B cell (primary cell): ENCODE results near the gene DSCAML1. TPM values are rescaled to one million over a fixed set of nuclear protein-coding genes. Genes with fewer than 3 reads are reported as not detected.
A peak's percentile ranks its signal among the peaks of the same experiment; 100 is the strongest.

Experiments used
- ATAC-seq: fragments of 200-7000 bp; cut with Tn5 transposase; one replicate; pipeline ENCODE4 v1.10.0; 2021; ENCODE audit warnings: low read depth, mild to moderate bottlenecking, moderate number of reproducible peaks, moderate library complexity
- CTCF ChIA-PET: fragments of 350-600 bp; sonication (Branson Sonifier 250); formaldehyde crosslinking; loops from one replicate; lab custom pipeline; 2021; ENCODE audit warnings: antibody characterized with exemption, inconsistent platforms; lab: Charles Lee
- POLR2A ChIA-PET: fragments of 350-600 bp; sonication (Branson Sonifier 250); formaldehyde crosslinking; loops from one replicate; lab custom pipeline; 2021; ENCODE audit warnings: antibody characterized with exemption; lab: Charles Lee
- DNase-seq: peaks from one replicate; pipeline ENCODE4 v3.0.0; 2013
- H2AFZ ChIP-seq: 2 replicates; pipeline ENCODE4 v1.6.1; 2012; ENCODE audit warnings: mild to moderate bottlenecking, low read depth, low read length; ENCODE audit not compliant: insufficient read depth, poor library complexity, severe bottlenecking
- H3K27ac ChIP-seq, 2 donors: 1 replicate in 1 of 2; 2 replicates in 1 of 2; pipeline ENCODE4 v1.5.1; 2012 to 2013; ENCODE audit warnings: low read length in 2 of 2, mild to moderate bottlenecking in 2 of 2, moderate library complexity in 1 of 2
- H3K27me3 ChIP-seq, 4 experiments: fragments of 200-600 bp in 1 of 4; sonication (generic) in 1 of 4; replicated peaks in 1 of 4; 1 replicate in 2 of 4; 2 replicates in 2 of 4; pipeline versions ENCODE4 v1.6.1 to v1.7.0; 2013 to 2016; ENCODE audit warnings: low read length in 3 of 4, mild to moderate bottlenecking in 2 of 4, mixed read lengths in 1 of 4, moderate library complexity in 1 of 4; ENCODE audit not compliant: insufficient read depth in 4 of 4, control insufficient read depth in 3 of 4; ENCODE audit errors: control extremely low read depth in 1 of 4
- H3K36me3 ChIP-seq, 2 experiments: replicated peaks in 1 of 2; 1 replicate in 1 of 2; 2 replicates in 1 of 2; pipeline versions ENCODE4 v1.6.1 to v1.7.1; 2013; ENCODE audit warnings: low read length in 1 of 2; ENCODE audit not compliant: insufficient read depth in 2 of 2, control insufficient read depth in 1 of 2; ENCODE audit errors: control extremely low read depth in 1 of 2, extremely low read depth in 1 of 2
- H3K4me1 ChIP-seq, 2 donors: fragments of 200-600 bp in 1 of 2; sonication (generic) in 1 of 2; 1 replicate in 1 of 2; 2 replicates in 1 of 2; pipeline versions ENCODE4 v1.5.1 to v1.6.1; 2013 to 2017; ENCODE audit warnings: low read length in 2 of 2; ENCODE audit not compliant: control insufficient read depth in 2 of 2, insufficient read depth in 2 of 2
- H3K4me2 ChIP-seq: replicated peaks from 2 replicates; pipeline ENCODE3; 2012; ENCODE audit warnings: mild to moderate bottlenecking, low read depth, low read length; ENCODE audit not compliant: poor library complexity, severe bottlenecking
- H3K4me3 ChIP-seq, 5 experiments: fragments of 200-600 bp in 1 of 5; sonication (generic) in 1 of 5; 1 replicate in 3 of 5; 2 replicates in 2 of 5; pipeline versions ENCODE4 v1.5.1 to v1.7.0; 2011 to 2016; ENCODE audit warnings: low read length in 4 of 5, mild to moderate bottlenecking in 4 of 5, low read depth in 2 of 5, control low read depth in 1 of 5, moderate library complexity in 1 of 5; ENCODE audit not compliant: insufficient read depth in 1 of 5; ENCODE audit errors: control extremely low read depth in 1 of 5, extremely low read depth in 1 of 5
- H3K79me2 ChIP-seq: fragments of 200-600 bp; sonication (generic); one replicate; pipeline ENCODE4 v1.6.0; 2016; ENCODE audit warnings: low read length; ENCODE audit not compliant: control insufficient read depth, insufficient read depth
- H3K9ac ChIP-seq: fragments of 200-600 bp; sonication (generic); 2 replicates; pipeline ENCODE4 v1.6.1; 2017; ENCODE audit warnings: mild to moderate bottlenecking, low read length, moderate library complexity
- H3K9me3 ChIP-seq, 3 donors: one replicate each; pipeline versions ENCODE4 v1.6.1 to v1.7.1; 2013; ENCODE audit warnings: low read length in 2 of 3; ENCODE audit not compliant: control insufficient read depth in 2 of 3, insufficient read depth in 1 of 3; ENCODE audit errors: control extremely low read depth in 1 of 3
- H4K20me1 ChIP-seq: 2 replicates; pipeline ENCODE4 v1.6.0; 2012; ENCODE audit warnings: mild to moderate bottlenecking, low read length; ENCODE audit not compliant: insufficient read depth, control insufficient read depth, poor library complexity, severe bottlenecking
- H3K27ac Mint-ChIP-seq: one replicate; pipeline ENCODE4 v1.8.0; 2021; ENCODE audit warnings: mixed read lengths
- H3K27me3 Mint-ChIP-seq: one replicate; pipeline ENCODE4 v1.8.0; 2021; ENCODE audit warnings: mixed read lengths
- H3K4me1 Mint-ChIP-seq: one replicate; pipeline ENCODE4 v1.8.0; 2021; ENCODE audit warnings: mixed read lengths
- H3K4me3 Mint-ChIP-seq: one replicate; pipeline ENCODE4 v1.8.0; 2021; ENCODE audit warnings: mixed read lengths
- H3K9me3 Mint-ChIP-seq: one replicate; pipeline ENCODE4 v1.8.0; 2022; ENCODE audit warnings: mixed read lengths; ENCODE audit not compliant: insufficient read depth
- CTCF ChIP-seq: fragments of 200-600 bp; IDR thresholded peaks from one replicate; pipeline ENCODE4 v1.8.0; 2022; ENCODE audit warnings: antibody characterized with exemption, mild to moderate bottlenecking
- EZH2 ChIP-seq: IDR thresholded peaks from 2 replicates; pipeline ENCODE4 v1.6.1; 2012; ENCODE audit warnings: borderline replicate concordance, low read depth, mild to moderate bottlenecking, moderate library complexity, low read length; ENCODE audit not compliant: insufficient read depth, poor library complexity, severe bottlenecking
- WGBS: methylation state at CpG from one replicate; pipeline ENCODE4 v1.1.5; 2013; ENCODE audit warnings: missing lambda C conversion rate; ENCODE audit not compliant: insufficient coverage; 5-methylcytosine and 5-hydroxymethylcytosine counted together
- intact Hi-C: fragments of 100-400 bp; cut with micrococcal nuclease; formaldehyde crosslinking; loops from one replicate; pipeline ENCODE4 v1.10.0; 2022
- polyA plus RNA-seq: library from polyadenylated mRNA; depleted of rRNA; stranded (reverse); fragments of >200 nt; gene quantifications from 2 replicates; pipeline ENCODE4 v1.2.3, GENCODE V29; 2012
- total RNA-seq, 2 donors: library from RNA; stranded (reverse); fragments of 120-200 nt in 1 of 2; gene quantifications; 1 replicate in 1 of 2; 2 replicates in 1 of 2; pipeline versions ENCODE4 v1.2.3 to v1.2.4, GENCODE V29; 2013 to 2022

Gene DSCAML1
- total and polyA plus RNA-seq, 2 donors (not counting 1 experiment from before 2014, with no cell fraction given), result 1.2 to 6.2 TPM

- peak overlapping the region; percentile 53 for H2AFZ ChIP-seq
- H3K27me3 Mint-ChIP-seq, result peaks cover 8% of the 10 kb centered on the region
- POLR2A ChIA-PET, result interaction anchor here (0.7 to 3.6 kb wide), 4 partner anchors 11 to 236 kb away, joined by 3 to 19 read pairs (median 4); no protein-coding TSS in a partner anchor
- H3K36me3 ChIP-seq, result no peaks in the 10 kb centered on the region
- 62% methylated on average over 5 of the region's 5 CpGs for WGBS
- CTCF ChIA-PET, result interaction anchor here (0.5 to 15.4 kb wide), 16 partner anchors 11 to 585 kb away, joined by 3 to 462 read pairs (median 10); no protein-coding TSS in a partner anchor
- H3K4me1 ChIP-seq, result peaks cover 43 to 55% of the 10 kb centered on the region in 2 donors
- H3K79me2 ChIP-seq, result peaks cover 11% of the 10 kb centered on the region
- no peaks in the 10 kb centered on the region for H4K20me1 ChIP-seq
- H3K4me3 Mint-ChIP-seq, result peak overlapping the region; percentile 89
- peaks cover 51% of the 10 kb centered on the region for H3K4me1 Mint-ChIP-seq
- peak overlapping the region; percentile 98 for H3K4me2 ChIP-seq
- intact Hi-C loops, result loop anchor here (1.0 to 5.0 kb wide), 5 partner anchors 10 to 620 kb away; partner anchors contain the start of genes CEP164, KMT2A, PCSK7 and RNF214
- peak overlapping the region; percentile 93 for H3K27ac Mint-ChIP-seq
- peak overlapping the region; percentile 69 for H3K9ac ChIP-seq
- no peaks in the 10 kb centered on the region for H3K9me3 Mint-ChIP-seq
- no peaks in the 10 kb centered on the region for H3K9me3 ChIP-seq
- no peak for TF ChIP-seq CTCF
- TF ChIP-seq EZH2, result no peak
- peaks cover 0 to 5% (median 0%) of the 10 kb centered on the region in 4 experiments for H3K27me3 ChIP-seq
- H3K4me3 ChIP-seq, result peak overlapping the region in 4 of 5 experiments; percentile 2 to 62 (median 50)
- ATAC-seq (no peak), DNase-seq (peak; percentile 77)
- peak overlapping the region; percentile 14 to 91 for H3K27ac ChIP-seq
These were observed 19.9 kb upstream of the DSCAML1 start for GRCh38 chr11:117816846-117817367.

GRCh38 chr11:117816151-117816741 lies 19.2 kb upstream of the DSCAML1 start:
- ATAC-seq (no peak), DNase-seq (peak; percentile 46)
- no peaks in the 10 kb centered on the region for H4K20me1 ChIP-seq
- peaks cover 50% of the 10 kb centered on the region for H3K4me1 Mint-ChIP-seq
- intact Hi-C loops, result loop anchor here (2.0 to 5.0 kb wide), 4 partner anchors 389 to 621 kb away; partner anchors contain the start of genes CEP164, KMT2A, PCSK7 and RNF214
- no peaks in the 10 kb centered on the region for H3K36me3 ChIP-seq
- peak overlapping the region; percentile 53 for H2AFZ ChIP-seq
- H3K9me3 ChIP-seq, result no peaks in the 10 kb centered on the region
- ChIA-PET POLR2A (interaction anchor here (0.7 to 3.6 kb wide), 7 partner anchors 12 to 237 kb away, joined by 3 to 19 read pairs (median 3); partner anchors contain the start of gene IL10RA), CTCF (interaction anchor here (1.3 to 15.4 kb wide), 13 partner anchors 8 to 390 kb away, joined by 3 to 462 read pairs (median 22); partner anchors contain the start of gene FXYD2)
- H3K79me2 ChIP-seq, result peaks cover 11% of the 10 kb centered on the region
- peaks cover 43 to 53% of the 10 kb centered on the region in 2 donors for H3K4me1 ChIP-seq
- peak overlapping the region in 3 of 5 experiments; percentile 42 to 62 (median 57) for H3K4me3 ChIP-seq
- peak overlapping the region; percentile 83 for H3K4me3 Mint-ChIP-seq
- H3K27ac Mint-ChIP-seq, result peak overlapping the region; percentile 93
- H3K9ac ChIP-seq, result peak overlapping the region; percentile 69
- 94% methylated on average over 11 of the region's 20 CpGs for WGBS
- H3K27me3 ChIP-seq, result no peaks in the 10 kb centered on the region
- H3K27me3 Mint-ChIP-seq, result peaks cover 7% of the 10 kb centered on the region
- no peak for TF ChIP-seq EZH2
- no peak for TF ChIP-seq CTCF
- H3K9me3 Mint-ChIP-seq, result no peaks in the 10 kb centered on the region
- H3K4me2 ChIP-seq, result peak overlapping the region; percentile 98
- peak overlapping the region; percentile 88 to 91 for H3K27ac ChIP-seq
